GM12872 (cell line): ENCODE data around the gene RPL21.

Experiments
- CTCF ChIP-seq: IDR thresholded peaks from 3 replicates; pipeline ENCODE4 v1.5.1; 2011; ENCODE audit warnings: low read depth, mild to moderate bottlenecking, low read length, moderate library complexity; ENCODE audit not compliant: insufficient read depth

The RPL21 gene

GRCh38 chr13:27304611-27305010 is 53.3 kb downstream of the RPL21 start:
- no peak for TF ChIP-seq CTCF
